ENCODE results near the gene ZBTB21. TPM values are rescaled to one million over a fixed set of nuclear protein-coding genes. Genes with fewer than 3 reads are reported as not detected.
"Not testable (repeated sequence)": the region's sequence is repeated elsewhere in the genome, so short reads cannot be mapped to it uniquely, and the experiment has no call there.

ZBTB21 gene
- total RNA-seq, 1 experiment from 2014 or later: 17.9 TPM

GRCh38 chr21:41961282-41961701 lies 48.9 kb downstream of the ZBTB21 start:
- POLR2A ChIA-PET: no interaction called here
- no peak for ATAC-seq

GRCh38 chr21:41960386-41960785 lies 49.8 kb downstream of the ZBTB21 start:
- BruUV-seq (replicated peaks): no TSS peak
- H3K4me1 ChIP-seq (ENCODE audit: control insufficient read depth, insufficient read depth, low read length): peaks cover 23% of the 10 kb centered on the region
- H3K9me3 ChIP-seq (ENCODE audit: control insufficient read depth, insufficient read depth, low read depth, low read length): no peaks in the 10 kb centered on the region
- TF ChIP-seq POLR2AphosphoS5 (IDR thresholded peaks at IDR 0.05; ENCODE audit: low read depth, low read length) (no peak), CTCF (IDR thresholded peaks at IDR 0.05) (no peak), TCF7L2 (IDR thresholded peaks at IDR 0.05; ENCODE audit: low read depth, low read length) (no peak), SIN3A (IDR thresholded peaks at IDR 0.05; ENCODE audit: borderline replicate concordance, insufficient read depth, low read depth, low read length) (no peak), REST (IDR thresholded peaks at IDR 0.05; ENCODE audit: insufficient read depth in 1 of 2, low read depth in 2 of 2, low read length in 1 of 2) (no peak)
- DNase-seq (ENCODE audit: low read depth, low spot score) (no peak), ATAC-seq (no peak)
- H3K27me3 ChIP-seq (ENCODE audit: control insufficient read depth, insufficient read depth, low read length): no peaks in the 10 kb centered on the region
- H3K27ac ChIP-seq (ENCODE audit: low read length): no peak overlapping the region
- no peaks in the 10 kb centered on the region for H3K36me3 ChIP-seq (ENCODE audit: control insufficient read depth, insufficient read depth, low read length)
- H3K4me3 ChIP-seq (ENCODE audit: low read depth in 2 of 2, low read length in 2 of 2): no peak overlapping the region
- in situ Hi-C loops (cut with HindIII; ENCODE audit: low pct_unique_long_range_greater_than_20kb, low sequenced_read_pairs) (no loop called here), intact Hi-C loops (cut with micrococcal nuclease; ENCODE audit: unreplicated experiment) (no loop called here)
- ChIA-PET POLR2A (interaction anchor here (0.7 kb wide), 1 partner anchor 16 kb away, joined by 14 read pairs; no protein-coding TSS in a partner anchor), CTCF (no interaction called here)

More at GRCh38 chr21:41961282-41961701, 48.9 kb downstream of the ZBTB21 start:
- Histone ChIP-seq H3K36me3 (ENCODE audit: control insufficient read depth, insufficient read depth, low read length) (no peaks in the 10 kb centered on the region), H3K9me3 (ENCODE audit: control insufficient read depth, insufficient read depth, low read depth, low read length) (no peaks in the 10 kb centered on the region), H3K4me3 (ENCODE audit: low read depth in 2 of 2, low read length in 2 of 2) (no peak overlapping the region), H3K27ac (ENCODE audit: low read length) (no peak overlapping the region), H3K4me1 (ENCODE audit: control insufficient read depth, insufficient read depth, low read length) (peaks cover 23% of the 10 kb centered on the region), H3K27me3 (ENCODE audit: control insufficient read depth, insufficient read depth, low read length) (no peaks in the 10 kb centered on the region)
- in situ Hi-C loops (cut with HindIII; ENCODE audit: low pct_unique_long_range_greater_than_20kb, low sequenced_read_pairs) (no loop called here), intact Hi-C loops (cut with micrococcal nuclease; ENCODE audit: unreplicated experiment) (no loop called here)
- no TSS peak for BruUV-seq (replicated peaks)
- no peak for DNase-seq (ENCODE audit: low read depth, low spot score)
- no peak for TF ChIP-seq POLR2AphosphoS5 (IDR thresholded peaks at IDR 0.05; ENCODE audit: low read depth, low read length)
- no peak for TF ChIP-seq REST (IDR thresholded peaks at IDR 0.05; ENCODE audit: insufficient read depth in 1 of 2, low read depth in 2 of 2, low read length in 1 of 2)
- TF ChIP-seq TCF7L2 (IDR thresholded peaks at IDR 0.05; ENCODE audit: low read depth, low read length): no peak
- TF ChIP-seq CTCF (IDR thresholded peaks at IDR 0.05): no peak
- TF ChIP-seq SIN3A (IDR thresholded peaks at IDR 0.05; ENCODE audit: borderline replicate concordance, insufficient read depth, low read depth, low read length): no peak
- CTCF ChIA-PET: no interaction called here

- H3K4me3 ChIP-seq (ENCODE audit: low read depth in 2 of 2, low read length in 2 of 2); in situ Hi-C loops (cut with HindIII; ENCODE audit: low pct_unique_long_range_greater_than_20kb, low sequenced_read_pairs); H3K36me3 ChIP-seq (ENCODE audit: control insufficient read depth, insufficient read depth, low read length); CTCF ChIA-PET; ATAC-seq; DNase-seq (ENCODE audit: low read depth, low spot score); POLR2A ChIA-PET; H3K27ac ChIP-seq (ENCODE audit: low read length); BruUV-seq (replicated peaks); H3K9me3 ChIP-seq (ENCODE audit: control insufficient read depth, insufficient read depth, low read depth, low read length); intact Hi-C loops (cut with micrococcal nuclease; ENCODE audit: unreplicated experiment); H3K27me3 ChIP-seq (ENCODE audit: control insufficient read depth, insufficient read depth, low read length): not testable (repeated sequence)
- peaks cover 23% of the 10 kb centered on the region for H3K4me1 ChIP-seq (ENCODE audit: control insufficient read depth, insufficient read depth, low read length)
Observed at GRCh38 chr21:41959697-41960096, 50.5 kb downstream of the ZBTB21 start.
